Caco-2 (cell line): ENCODE results near the gene MRPL42. TPM values are rescaled to one million over a fixed set of nuclear protein-coding genes. Genes with fewer than 3 reads are reported as not detected.
"Not testable (repeated sequence)": the region's sequence is repeated elsewhere in the genome, so short reads cannot be mapped to it uniquely, and the experiment has no call there.

Source experiments
- BruUV-seq: library from RNA; stranded (reverse); fragments of 400-500 nt; replicated peaks from 2 replicates; lab custom pipeline; 2021; lab: Mats Ljungman, UMichigan
- CTCF ChIA-PET: fragments of 300-600 bp; sonication (Branson Sonifier 250); formaldehyde crosslinking; loops from one replicate; lab custom pipeline; 2022; ENCODE audit warnings: antibody characterized with exemption; lab: Charles Lee
- POLR2A ChIA-PET: fragments of 300-600 bp; sonication (Branson Sonifier 250); formaldehyde crosslinking; loops from one replicate; lab custom pipeline; 2022; ENCODE audit warnings: antibody characterized with exemption; lab: Charles Lee
- DNase-seq, 2 experiments: peaks; one replicate each; pipeline versions ENCODE4 v3.0.0 to v3.0.0-alpha.2; 2020 to 2022
- H3K27me3 ChIP-seq: replicated peaks from 2 replicates; pipeline ENCODE4 v1.6.0; 2011; ENCODE audit warnings: low read length; ENCODE audit not compliant: control insufficient read depth, insufficient read depth
- H3K36me3 ChIP-seq: 2 replicates; pipeline ENCODE4 v1.5.1; 2011; ENCODE audit warnings: low read length; ENCODE audit not compliant: control insufficient read depth, insufficient read depth
- H3K4me1 ChIP-seq: fragments of 250-450 bp; sonication (Bioruptor Pico); 2 replicates; pipeline ENCODE4 v1.5.1; 2020; ENCODE audit warnings: mild to moderate bottlenecking
- H3K4me3 ChIP-seq: 2 replicates; pipeline ENCODE4 v1.5.1; 2011; ENCODE audit warnings: low read depth, mild to moderate bottlenecking, control low read depth, low read length
- H3K9me3 ChIP-seq: fragments of 250-450 bp; sonication (Bioruptor Pico); 2 replicates; pipeline ENCODE4 v1.5.1; 2020; ENCODE audit warnings: mild to moderate bottlenecking, moderate library complexity
- H3K27ac Mint-ChIP-seq: one replicate; pipeline ENCODE4 v1.8.0; 2022; ENCODE audit warnings: mixed read lengths; ENCODE audit not compliant: unreplicated experiment
- H3K27me3 Mint-ChIP-seq: one replicate; pipeline ENCODE4 v1.8.0; 2022; ENCODE audit warnings: mixed read lengths; ENCODE audit not compliant: insufficient read depth, unreplicated experiment
- H3K36me3 Mint-ChIP-seq: one replicate; pipeline ENCODE4 v1.8.0; 2022; ENCODE audit warnings: mild to moderate bottlenecking, mixed read lengths; ENCODE audit not compliant: insufficient read depth, unreplicated experiment
- H3K4me1 Mint-ChIP-seq: one replicate; pipeline ENCODE4 v1.8.0; 2022; ENCODE audit warnings: low read depth, mixed read lengths; ENCODE audit not compliant: unreplicated experiment
- H3K4me3 Mint-ChIP-seq: one replicate; pipeline ENCODE4 v1.8.0; 2022; ENCODE audit warnings: mild to moderate bottlenecking, moderate library complexity, mixed read lengths; ENCODE audit not compliant: unreplicated experiment
- H3K9me3 Mint-ChIP-seq: one replicate; pipeline ENCODE4 v1.8.0; 2022; ENCODE audit warnings: mixed read lengths; ENCODE audit not compliant: unreplicated experiment
- intact Hi-C: fragments of 100-400 bp; cut with micrococcal nuclease; formaldehyde crosslinking; loops from one replicate; pipeline ENCODE4 v1.10.0; 2022; ENCODE audit not compliant: unreplicated experiment
- total RNA-seq: library from RNA; stranded (reverse); gene quantifications from 2 replicates; pipeline ENCODE4 v1.2.3, GENCODE V29; 2022
- TF ChIP-seq, protein P1 (sequence below), 2 experiments: fragments of 200-600 bp in 1 of 2; IDR thresholded peaks; 1 replicate in 1 of 2; 2 replicates in 1 of 2; pipeline versions ENCODE4 v1.5.1 to v1.8.0; 2011 to 2022; ENCODE audit warnings: antibody characterized with exemption in 1 of 2, control low read depth in 1 of 2, inconsistent platforms in 1 of 2, low read depth in 1 of 2, low read length in 1 of 2, mild to moderate bottlenecking in 1 of 2, moderate library complexity in 1 of 2; ENCODE audit not compliant: insufficient read depth in 1 of 2, severe bottlenecking in 1 of 2, unreplicated experiment in 1 of 2

The MRPL42 gene
- total RNA-seq, 1 experiment from 2014 or later = 77.0 TPM

- intact Hi-C loops = no loop called here
- Mint-ChIP-seq H3K27ac (no peak overlapping the region), H3K27me3 (no peaks in the 10 kb centered on the region), H3K9me3 (no peaks in the 10 kb centered on the region), H3K36me3 (peaks cover 23% of the 10 kb centered on the region), H3K4me1 (no peaks in the 10 kb centered on the region), H3K4me3 (no peak overlapping the region)
- no TSS peak for BruUV-seq
- ChIA-PET CTCF (interaction anchor here (0.7 kb wide), 1 partner anchor 646 kb away, joined by 3 read pairs; no protein-coding TSS in a partner anchor), POLR2A (no interaction called here)
- TF ChIP-seq, protein P1, sequence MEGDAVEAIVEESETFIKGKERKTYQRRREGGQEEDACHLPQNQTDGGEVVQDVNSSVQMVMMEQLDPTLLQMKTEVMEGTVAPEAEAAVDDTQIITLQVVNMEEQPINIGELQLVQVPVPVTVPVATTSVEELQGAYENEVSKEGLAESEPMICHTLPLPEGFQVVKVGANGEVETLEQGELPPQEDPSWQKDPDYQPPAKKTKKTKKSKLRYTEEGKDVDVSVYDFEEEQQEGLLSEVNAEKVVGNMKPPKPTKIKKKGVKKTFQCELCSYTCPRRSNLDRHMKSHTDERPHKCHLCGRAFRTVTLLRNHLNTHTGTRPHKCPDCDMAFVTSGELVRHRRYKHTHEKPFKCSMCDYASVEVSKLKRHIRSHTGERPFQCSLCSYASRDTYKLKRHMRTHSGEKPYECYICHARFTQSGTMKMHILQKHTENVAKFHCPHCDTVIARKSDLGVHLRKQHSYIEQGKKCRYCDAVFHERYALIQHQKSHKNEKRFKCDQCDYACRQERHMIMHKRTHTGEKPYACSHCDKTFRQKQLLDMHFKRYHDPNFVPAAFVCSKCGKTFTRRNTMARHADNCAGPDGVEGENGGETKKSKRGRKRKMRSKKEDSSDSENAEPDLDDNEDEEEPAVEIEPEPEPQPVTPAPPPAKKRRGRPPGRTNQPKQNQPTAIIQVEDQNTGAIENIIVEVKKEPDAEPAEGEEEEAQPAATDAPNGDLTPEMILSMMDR (IDR thresholded peaks at IDR 0.05; ENCODE audit: insufficient read depth in 1 of 2, low read depth in 1 of 2, low read length in 1 of 2, severe bottlenecking in 1 of 2, unreplicated experiment in 1 of 2) = no peak
- Histone ChIP-seq H3K9me3 (no peaks in the 10 kb centered on the region), H3K4me3 (no peak overlapping the region), H3K36me3 (no peaks in the 10 kb centered on the region; the same call in none of the 2 replicates), H3K27me3 (no peaks in the 10 kb centered on the region), H3K4me1 (peaks cover 5% of the 10 kb centered on the region)
- no peak for DNase-seq
Observed at GRCh38 chr12:93483151-93483807, 16.0 kb downstream of the MRPL42 start.

GRCh38 chr12:93484315-93484981 lies 17.1 kb downstream of the MRPL42 start:
- POLR2A ChIA-PET = no interaction called here

GRCh38 chr12:93492808-93493207 lies 25.5 kb downstream of the MRPL42 start:
- H3K36me3 ChIP-seq, CTCF ChIA-PET, H3K27me3 Mint-ChIP-seq, H3K4me3 Mint-ChIP-seq, BruUV-seq, H3K9me3 ChIP-seq, H3K4me1 ChIP-seq, DNase-seq, H3K4me3 ChIP-seq, intact Hi-C loops, POLR2A ChIA-PET, H3K27ac Mint-ChIP-seq, H3K27me3 ChIP-seq, H3K4me1 Mint-ChIP-seq, H3K9me3 Mint-ChIP-seq: not testable (repeated sequence)
- peaks cover 73% of the 10 kb centered on the region for H3K36me3 Mint-ChIP-seq

More at GRCh38 chr12:93484315-93484981, 17.1 kb downstream of the MRPL42 start:
- Histone ChIP-seq H3K4me1 (peaks cover 5% of the 10 kb centered on the region), H3K4me3 (no peak overlapping the region), H3K36me3 (peaks cover 1% of the 10 kb centered on the region), H3K27me3 (no peaks in the 10 kb centered on the region), H3K9me3 (no peaks in the 10 kb centered on the region)
- Mint-ChIP-seq H3K4me1 (no peaks in the 10 kb centered on the region), H3K27ac (no peak overlapping the region), H3K27me3 (no peaks in the 10 kb centered on the region), H3K9me3 (no peaks in the 10 kb centered on the region), H3K36me3 (peaks cover 33% of the 10 kb centered on the region), H3K4me3 (no peak overlapping the region)
- no TSS peak for BruUV-seq
- intact Hi-C loops = no loop called here
- TF ChIP-seq, protein P1 (IDR thresholded peaks at IDR 0.05; ENCODE audit: insufficient read depth in 1 of 2, low read depth in 1 of 2, low read length in 1 of 2, severe bottlenecking in 1 of 2, unreplicated experiment in 1 of 2) = no peak
- CTCF ChIA-PET = no interaction called here
- no peak for DNase-seq
